Mammary epithelial cell (primary cell): Measurements from ENCODE around the gene SPACA5B.

ENCODE experiments used
- EZH2 ChIP-seq: IDR thresholded peaks from 2 replicates; pipeline ENCODE4 v1.6.1; 2012; ENCODE audit warnings: low read length, inconsistent platforms, borderline replicate concordance
- TF ChIP-seq, protein P1 (sequence below), 2 donors: IDR thresholded peaks in 1 of 2; conservative IDR thresholded peaks in 1 of 2; 2 replicates each; pipeline ENCODE4 v1.5.1; 2011 to 2012; ENCODE audit warnings: inconsistent platforms in 2 of 2, low read length in 2 of 2, mild to moderate bottlenecking in 2 of 2, control low read depth in 1 of 2, low read depth in 1 of 2; ENCODE audit not compliant: insufficient read depth in 1 of 2; ENCODE audit errors: extremely low read depth in 1 of 2

DNA sequence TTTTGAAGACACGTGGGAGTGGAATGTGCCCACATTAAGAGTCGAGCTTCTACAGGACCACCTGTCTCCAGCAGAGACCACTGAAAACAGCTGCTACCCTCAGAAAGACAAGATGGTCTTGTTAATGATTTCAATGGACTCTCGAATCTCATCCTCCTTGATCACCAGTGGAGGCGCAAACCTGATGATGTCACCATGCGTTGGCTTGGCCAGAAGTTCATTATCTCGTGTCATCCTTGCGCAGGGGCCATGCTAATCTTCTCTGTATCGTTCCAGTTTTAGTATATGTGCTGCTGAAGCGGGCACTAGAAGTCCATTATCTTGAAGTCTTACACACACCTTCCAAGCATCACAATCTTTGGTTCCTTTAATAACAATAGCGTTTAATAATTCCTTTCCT is 23.3 kb downstream of the SPACA5B start:
- TF ChIP-seq, protein P1, sequence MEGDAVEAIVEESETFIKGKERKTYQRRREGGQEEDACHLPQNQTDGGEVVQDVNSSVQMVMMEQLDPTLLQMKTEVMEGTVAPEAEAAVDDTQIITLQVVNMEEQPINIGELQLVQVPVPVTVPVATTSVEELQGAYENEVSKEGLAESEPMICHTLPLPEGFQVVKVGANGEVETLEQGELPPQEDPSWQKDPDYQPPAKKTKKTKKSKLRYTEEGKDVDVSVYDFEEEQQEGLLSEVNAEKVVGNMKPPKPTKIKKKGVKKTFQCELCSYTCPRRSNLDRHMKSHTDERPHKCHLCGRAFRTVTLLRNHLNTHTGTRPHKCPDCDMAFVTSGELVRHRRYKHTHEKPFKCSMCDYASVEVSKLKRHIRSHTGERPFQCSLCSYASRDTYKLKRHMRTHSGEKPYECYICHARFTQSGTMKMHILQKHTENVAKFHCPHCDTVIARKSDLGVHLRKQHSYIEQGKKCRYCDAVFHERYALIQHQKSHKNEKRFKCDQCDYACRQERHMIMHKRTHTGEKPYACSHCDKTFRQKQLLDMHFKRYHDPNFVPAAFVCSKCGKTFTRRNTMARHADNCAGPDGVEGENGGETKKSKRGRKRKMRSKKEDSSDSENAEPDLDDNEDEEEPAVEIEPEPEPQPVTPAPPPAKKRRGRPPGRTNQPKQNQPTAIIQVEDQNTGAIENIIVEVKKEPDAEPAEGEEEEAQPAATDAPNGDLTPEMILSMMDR (conservative IDR thresholded peaks at IDR 0.05 in 1 of 2, IDR thresholded peaks at IDR 0.05 in 1 of 2; ENCODE audit: extremely low read depth in 1 of 2, insufficient read depth in 1 of 2, low read depth in 1 of 2, low read length in 2 of 2) = no peak
- TF ChIP-seq EZH2 = no peak
